Measurements from ENCODE around the gene MEIOC. TPM values are rescaled to one million over a fixed set of nuclear protein-coding genes. Genes with fewer than 3 reads are reported as not detected.

The MEIOC gene
- total RNA-seq, 1 donor from 2014 or later, result 0.86 TPM

DNA sequence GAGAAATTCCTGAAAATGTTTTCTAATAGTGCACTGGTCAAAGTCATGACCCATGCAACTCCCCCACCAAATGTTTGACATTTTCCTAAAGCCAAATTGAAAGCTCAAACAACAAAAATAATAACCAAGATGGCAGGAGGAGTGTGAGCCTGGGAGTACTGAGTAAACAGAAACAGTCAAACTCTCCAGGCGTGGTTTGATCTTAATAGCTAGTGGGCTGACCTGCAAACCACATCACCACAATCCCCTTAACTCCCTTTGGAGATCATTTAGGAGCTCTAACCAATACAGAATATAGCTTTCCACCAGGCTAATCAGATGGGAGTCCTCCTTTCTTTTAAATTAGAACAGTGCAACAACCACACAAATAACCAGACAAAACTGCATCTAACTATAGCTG lies 19.2 kb upstream of the MEIOC start:
- TF ChIP-seq, protein P1, sequence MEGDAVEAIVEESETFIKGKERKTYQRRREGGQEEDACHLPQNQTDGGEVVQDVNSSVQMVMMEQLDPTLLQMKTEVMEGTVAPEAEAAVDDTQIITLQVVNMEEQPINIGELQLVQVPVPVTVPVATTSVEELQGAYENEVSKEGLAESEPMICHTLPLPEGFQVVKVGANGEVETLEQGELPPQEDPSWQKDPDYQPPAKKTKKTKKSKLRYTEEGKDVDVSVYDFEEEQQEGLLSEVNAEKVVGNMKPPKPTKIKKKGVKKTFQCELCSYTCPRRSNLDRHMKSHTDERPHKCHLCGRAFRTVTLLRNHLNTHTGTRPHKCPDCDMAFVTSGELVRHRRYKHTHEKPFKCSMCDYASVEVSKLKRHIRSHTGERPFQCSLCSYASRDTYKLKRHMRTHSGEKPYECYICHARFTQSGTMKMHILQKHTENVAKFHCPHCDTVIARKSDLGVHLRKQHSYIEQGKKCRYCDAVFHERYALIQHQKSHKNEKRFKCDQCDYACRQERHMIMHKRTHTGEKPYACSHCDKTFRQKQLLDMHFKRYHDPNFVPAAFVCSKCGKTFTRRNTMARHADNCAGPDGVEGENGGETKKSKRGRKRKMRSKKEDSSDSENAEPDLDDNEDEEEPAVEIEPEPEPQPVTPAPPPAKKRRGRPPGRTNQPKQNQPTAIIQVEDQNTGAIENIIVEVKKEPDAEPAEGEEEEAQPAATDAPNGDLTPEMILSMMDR (IDR thresholded peaks at IDR 0.05; ENCODE audit: unreplicated experiment), result no peak
- no peak for DNase-seq (ENCODE audit: low spot score, unreplicated experiment)
- H3K4me1 Mint-ChIP-seq (ENCODE audit: low read depth), result peaks cover 3% of the 10 kb centered on the region
- H3K27ac Mint-ChIP-seq, result no peak overlapping the region
- no peaks in the 10 kb centered on the region for H3K9me3 Mint-ChIP-seq (ENCODE audit: low read depth)
- no peak overlapping the region for H3K4me3 Mint-ChIP-seq (ENCODE audit: low read depth)
- no peaks in the 10 kb centered on the region for H3K36me3 Mint-ChIP-seq (ENCODE audit: insufficient read depth)
- no peaks in the 10 kb centered on the region for H3K27me3 Mint-ChIP-seq

DNA sequence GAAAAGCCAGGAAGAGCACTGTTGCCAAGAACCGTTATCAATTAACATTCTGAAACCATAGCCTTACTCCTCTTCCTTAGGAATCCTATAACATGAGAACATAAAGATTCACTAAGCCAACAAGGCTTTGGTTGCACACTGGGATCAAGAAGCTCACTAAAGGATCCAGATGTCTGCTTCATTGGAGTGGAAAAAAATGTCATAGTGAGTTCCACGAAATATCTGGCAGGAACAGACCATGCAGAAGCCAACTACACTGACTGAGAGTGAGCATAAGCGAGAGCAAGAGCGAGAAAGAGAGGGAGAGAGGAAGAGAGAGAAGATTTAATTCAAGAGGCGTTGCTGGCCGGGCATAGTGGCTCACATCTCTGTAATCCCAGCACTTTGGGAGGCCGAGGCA lies 13.4 kb upstream of the MEIOC start:
- no peak for DNase-seq (ENCODE audit: low spot score, unreplicated experiment)
- Mint-ChIP-seq H3K4me1 (ENCODE audit: low read depth) (no peaks in the 10 kb centered on the region), H3K27ac (no peak overlapping the region), H3K36me3 (ENCODE audit: insufficient read depth) (no peaks in the 10 kb centered on the region), H3K27me3 (peaks cover 4% of the 10 kb centered on the region), H3K9me3 (ENCODE audit: low read depth) (no peaks in the 10 kb centered on the region), H3K4me3 (ENCODE audit: low read depth) (no peak overlapping the region)
- TF ChIP-seq, protein P1 (IDR thresholded peaks at IDR 0.05; ENCODE audit: unreplicated experiment), result no peak

DNA sequence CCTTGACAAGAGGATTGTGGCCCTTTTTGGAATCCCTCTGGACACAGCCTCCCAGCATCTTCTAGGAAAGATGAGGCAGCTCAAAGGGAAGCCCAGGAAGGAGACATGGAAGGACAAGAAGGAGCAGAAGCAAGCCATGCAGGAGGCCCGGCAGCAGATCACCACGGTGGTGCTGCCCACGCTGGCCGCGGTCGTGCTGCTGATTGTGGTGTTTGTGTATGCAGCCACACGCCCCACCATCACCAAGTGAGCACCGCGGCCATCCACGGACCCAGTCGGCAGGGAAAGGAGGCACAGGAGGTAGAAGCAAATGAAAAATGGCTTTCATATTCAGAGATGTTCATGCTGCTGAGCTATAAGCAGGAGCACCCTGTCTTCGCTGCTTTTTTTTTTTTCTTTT lies 10.9 kb upstream of the MEIOC start:
- Mint-ChIP-seq H3K4me3 (ENCODE audit: low read depth) (no peak overlapping the region), H3K27me3 (peaks cover 12% of the 10 kb centered on the region), H3K27ac (no peak overlapping the region), H3K36me3 (ENCODE audit: insufficient read depth) (no peaks in the 10 kb centered on the region), H3K4me1 (ENCODE audit: low read depth) (no peaks in the 10 kb centered on the region), H3K9me3 (ENCODE audit: low read depth) (no peaks in the 10 kb centered on the region)
- DNase-seq (ENCODE audit: low spot score, unreplicated experiment), result no peak
- TF ChIP-seq, protein P1 (IDR thresholded peaks at IDR 0.05; ENCODE audit: unreplicated experiment), result no peak

DNA sequence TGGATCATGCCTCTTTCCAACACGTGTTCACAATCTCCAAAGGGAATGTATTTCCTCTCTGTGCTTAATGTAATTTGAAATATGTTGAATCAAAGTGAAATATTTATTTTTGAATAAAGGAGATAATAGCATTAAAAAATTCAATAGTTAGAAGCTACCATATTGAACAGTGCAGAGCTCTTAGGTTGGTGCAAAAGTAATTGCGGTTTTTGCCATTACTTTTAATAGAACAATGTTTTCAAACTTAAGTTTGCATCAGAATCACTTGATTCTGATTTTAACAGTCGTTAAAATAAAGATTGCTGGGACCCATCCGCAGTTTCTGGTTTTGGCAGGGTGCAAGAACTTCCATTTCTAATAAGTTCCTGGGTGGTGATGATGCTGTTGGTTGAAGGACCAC lies 10.0 kb upstream of the MEIOC start:
- TF ChIP-seq, protein P1 (IDR thresholded peaks at IDR 0.05; ENCODE audit: unreplicated experiment), result no peak
- no peak for DNase-seq (ENCODE audit: low spot score, unreplicated experiment)
- H3K4me3 Mint-ChIP-seq (ENCODE audit: low read depth), result no peak overlapping the region
- H3K27ac Mint-ChIP-seq, result no peak overlapping the region
- no peaks in the 10 kb centered on the region for H3K9me3 Mint-ChIP-seq (ENCODE audit: low read depth)
- no peaks in the 10 kb centered on the region for H3K36me3 Mint-ChIP-seq (ENCODE audit: insufficient read depth)
- no peaks in the 10 kb centered on the region for H3K4me1 Mint-ChIP-seq (ENCODE audit: low read depth)
- peaks cover 15% of the 10 kb centered on the region for H3K27me3 Mint-ChIP-seq

DNA sequence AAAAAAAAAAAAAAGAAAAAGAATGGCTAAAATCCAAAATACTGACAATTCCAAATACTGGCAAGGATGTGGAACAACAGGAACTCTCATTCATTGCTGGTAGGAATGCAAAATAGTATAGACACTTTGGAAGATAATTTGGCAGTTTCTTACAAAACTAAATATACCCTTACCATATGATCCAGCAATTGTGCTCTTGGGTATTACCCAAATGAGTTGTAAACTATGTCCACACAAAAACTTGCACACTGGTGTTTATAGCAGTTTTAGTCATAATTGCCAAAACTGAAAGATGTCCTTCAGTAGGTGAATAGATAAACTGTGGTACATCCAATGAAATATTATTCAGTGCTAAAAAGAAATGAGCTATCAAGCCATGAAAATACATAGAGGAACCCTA lies 8.5 kb upstream of the MEIOC start:
- H3K27ac Mint-ChIP-seq, result no peak overlapping the region
- H3K27me3 Mint-ChIP-seq, result peaks cover 17% of the 10 kb centered on the region
- H3K4me3 Mint-ChIP-seq (ENCODE audit: low read depth), result no peak overlapping the region
- no peaks in the 10 kb centered on the region for H3K4me1 Mint-ChIP-seq (ENCODE audit: low read depth)
- DNase-seq (ENCODE audit: low spot score, unreplicated experiment), result no peak
- H3K36me3 Mint-ChIP-seq (ENCODE audit: insufficient read depth), result no peaks in the 10 kb centered on the region
- H3K9me3 Mint-ChIP-seq (ENCODE audit: low read depth), result no peaks in the 10 kb centered on the region
- TF ChIP-seq, protein P1 (IDR thresholded peaks at IDR 0.05; ENCODE audit: unreplicated experiment), result no peak
